Measurements from ENCODE around the gene SCAMP2.
"Not testable (repeated sequence)": the region's sequence is repeated elsewhere in the genome, so short reads cannot be mapped to it uniquely, and the experiment has no call there.

The SCAMP2 gene

DNA sequence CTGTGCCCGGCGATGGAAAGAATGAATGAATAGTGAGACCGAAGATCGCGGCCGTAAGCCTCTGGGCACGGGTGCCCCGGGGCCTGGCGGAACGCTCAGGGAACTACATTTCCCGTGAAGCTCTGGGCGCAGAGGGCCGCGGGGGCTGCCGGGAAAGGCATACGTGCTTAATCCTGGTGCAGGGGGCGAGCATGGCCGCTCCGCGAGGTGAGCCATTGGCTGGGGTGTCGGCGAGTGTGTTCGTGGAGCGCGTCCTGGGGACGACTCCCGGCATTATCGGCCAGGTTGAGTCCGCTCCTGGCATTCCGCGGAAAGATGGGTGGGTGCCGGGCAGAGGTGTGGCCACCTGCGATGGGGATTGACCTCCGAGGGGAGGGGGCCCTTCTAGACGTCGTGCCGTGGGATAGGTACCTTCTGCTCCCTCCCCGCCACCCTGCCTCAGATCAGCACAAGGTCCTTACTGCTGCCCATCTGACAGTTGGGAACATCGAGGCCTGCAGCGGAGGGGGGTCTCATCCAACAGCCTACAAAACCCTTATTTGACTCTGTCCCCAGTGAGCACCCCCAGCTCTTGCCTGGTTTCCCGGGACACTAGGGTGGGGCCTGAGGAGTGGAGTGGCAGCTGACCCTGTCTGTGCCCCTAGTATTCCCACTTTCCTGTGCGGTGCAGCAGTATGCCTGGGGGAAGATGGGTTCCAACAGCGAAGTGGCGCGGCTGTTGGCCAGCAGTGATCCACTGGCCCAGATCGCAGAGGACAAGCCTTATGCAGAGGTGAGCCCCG is 16.9 kb upstream of the SCAMP2 start, which contains the start of gene MPI:
MPI (plus strand) TSS at position 160 of the 782 bp plus-strand sequence; CDS start at position 192, 32 bp downstream.
- peak; percentile 85 for DNase-seq

DNA sequence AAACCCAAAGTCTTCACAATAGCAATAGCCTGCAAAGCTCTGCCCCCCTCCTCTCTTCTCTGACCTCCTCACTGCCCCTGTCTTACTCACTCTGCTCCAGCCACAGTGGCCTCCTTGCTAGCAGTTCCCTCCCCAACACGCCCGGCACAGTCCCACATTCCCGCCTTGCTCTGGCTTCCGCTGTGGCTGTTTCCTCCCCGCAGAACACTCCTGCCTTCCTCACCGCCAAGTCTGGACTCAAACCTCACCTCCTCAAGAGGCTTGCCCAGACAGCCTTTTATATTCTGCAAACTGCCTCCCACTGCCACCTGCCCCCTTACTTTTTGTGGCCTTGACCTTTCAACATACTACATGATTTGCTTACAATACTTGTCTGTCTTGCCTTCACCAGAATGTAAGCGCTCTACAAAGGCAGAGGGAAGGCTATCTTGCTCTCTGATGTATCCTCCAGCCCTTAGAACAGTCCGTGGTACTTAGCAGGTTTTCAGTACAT is 16.3 kb upstream of the SCAMP2 start:
- peak; percentile 24 for DNase-seq

DNA sequence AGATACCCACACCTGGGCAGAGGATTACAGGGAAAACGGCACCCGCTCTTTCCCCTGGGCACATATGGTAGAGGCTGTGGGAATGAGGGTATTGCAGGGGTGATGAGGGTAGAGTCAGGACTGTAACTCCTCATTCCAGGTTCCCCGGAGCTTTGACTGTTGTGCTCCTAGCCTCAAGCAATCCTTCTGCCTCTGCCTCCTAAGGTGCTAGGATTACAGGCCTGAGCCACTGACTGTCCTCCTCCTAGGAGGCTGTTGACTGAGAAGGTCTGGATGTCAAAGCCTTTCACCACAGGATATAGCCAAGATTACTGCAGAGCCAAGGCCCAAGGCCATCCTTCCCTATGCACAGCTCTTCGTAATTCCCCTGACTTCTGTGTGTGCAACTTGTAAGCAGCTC is 15.6 kb upstream of the SCAMP2 start:
- no peak for DNase-seq

DNA sequence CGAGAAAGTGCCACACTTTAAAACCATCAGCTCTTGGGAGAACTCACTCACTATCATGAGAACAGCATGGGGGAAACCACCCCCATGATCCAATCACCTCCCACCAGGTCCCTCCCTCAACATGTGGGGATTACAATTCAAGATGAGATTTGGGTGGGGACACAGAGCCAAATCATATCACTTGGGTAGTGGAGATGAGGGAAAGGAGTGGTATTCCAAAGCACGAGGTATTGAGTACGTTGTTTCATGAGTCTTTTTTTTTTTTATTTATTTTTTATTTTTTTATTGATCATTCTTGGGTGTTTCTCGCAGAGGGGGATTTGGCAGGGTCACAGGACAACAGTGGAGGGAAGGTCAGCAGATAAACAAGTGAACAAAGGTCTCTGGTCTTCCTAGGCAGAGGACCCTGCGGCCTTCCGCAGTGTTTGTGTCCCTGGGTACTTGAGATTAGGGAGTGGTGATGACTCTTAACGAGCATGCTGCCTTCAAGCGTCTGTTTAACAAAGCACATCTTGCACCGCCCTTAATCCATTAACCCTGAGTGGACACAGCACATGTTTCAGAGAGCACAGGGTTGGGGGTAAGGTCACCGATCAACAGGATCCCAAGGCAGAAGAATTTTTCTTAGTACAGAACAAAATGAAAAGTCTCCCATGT is 14.5 kb upstream of the SCAMP2 start:
- not testable (repeated sequence) for DNase-seq

- DNase-seq = no peak
Measured at GRCh38 chr15:74885461-74885860, 12.3 kb upstream of the SCAMP2 start.

DNA sequence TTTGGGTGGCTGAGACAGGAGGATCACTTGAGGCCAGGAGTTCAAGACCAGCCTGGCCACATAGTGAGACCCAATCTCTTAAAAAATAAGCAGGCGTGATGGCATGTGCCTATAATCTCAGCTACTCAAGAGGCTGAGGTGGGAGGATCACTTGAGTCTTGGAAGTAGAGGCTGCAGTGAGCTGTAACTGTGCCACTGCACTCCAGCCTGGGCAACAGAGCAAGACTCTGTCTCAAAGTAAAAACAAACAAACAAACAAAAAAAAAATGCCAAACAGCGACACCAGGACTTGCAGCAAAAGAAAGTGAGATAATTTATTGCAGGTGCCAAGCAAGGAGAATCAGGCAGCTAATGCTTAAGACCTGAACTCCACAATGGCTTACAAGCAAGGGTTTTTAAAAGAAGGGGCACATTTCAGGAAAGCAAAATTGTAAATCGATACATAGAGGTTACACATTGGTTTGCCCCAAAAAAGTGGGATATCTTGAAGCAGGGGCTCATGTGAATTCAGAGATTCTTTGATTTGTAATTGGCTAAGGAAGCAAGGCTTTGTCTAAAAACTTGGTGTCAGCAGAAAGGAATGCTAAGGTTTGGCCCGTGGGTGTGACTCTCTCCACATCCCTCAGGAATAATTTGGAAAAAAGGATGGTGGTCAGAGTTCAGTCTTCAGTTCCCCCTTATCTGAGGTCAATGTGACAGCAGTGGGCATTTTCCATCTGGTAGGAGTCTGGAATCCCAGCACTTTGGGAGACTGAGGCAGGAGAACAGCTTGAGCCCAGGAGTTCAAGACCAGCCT is 11.5 kb upstream of the SCAMP2 start:
- no peak for DNase-seq

DNA sequence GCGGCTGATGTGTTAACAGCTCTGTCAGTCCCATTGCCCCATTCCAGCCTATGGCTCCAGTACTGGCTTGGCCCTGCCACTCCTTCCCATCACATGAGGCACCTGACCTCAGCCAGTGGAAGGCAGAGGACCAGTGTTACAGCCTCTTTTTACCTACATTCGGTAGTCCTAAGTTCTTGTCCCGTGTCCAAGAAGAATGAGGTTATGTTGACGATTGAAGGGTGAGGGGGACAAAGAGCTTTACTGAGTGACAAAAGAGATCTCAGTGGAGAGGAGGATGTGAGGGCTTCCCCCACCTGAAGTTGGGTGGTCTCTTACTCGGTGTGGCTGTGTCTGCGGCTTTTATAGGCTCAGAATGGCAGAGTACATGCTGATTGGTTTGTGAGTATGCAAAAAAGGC is 9.4 kb upstream of the SCAMP2 start:
- no peak for DNase-seq

DNA sequence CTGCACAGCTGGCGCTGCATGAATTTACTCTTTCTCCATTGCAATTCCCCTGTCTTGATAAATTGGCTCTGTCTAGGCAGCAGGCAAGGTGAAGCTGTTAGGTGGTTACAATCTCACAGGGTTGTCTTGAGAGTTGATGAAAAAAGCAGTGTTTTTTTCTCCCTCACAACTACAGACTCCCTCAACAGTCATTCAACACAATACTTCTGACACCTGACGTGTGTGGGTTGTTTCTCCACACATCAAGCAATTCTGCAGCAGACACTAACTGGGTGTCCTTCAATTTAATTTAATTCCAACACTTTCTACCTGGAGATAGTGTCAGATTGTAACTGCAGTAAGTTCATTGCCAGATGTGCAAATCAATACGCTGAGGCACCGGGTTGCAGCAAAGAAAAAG is 5.1 kb upstream of the SCAMP2 start:
- no peak for DNase-seq

DNA sequence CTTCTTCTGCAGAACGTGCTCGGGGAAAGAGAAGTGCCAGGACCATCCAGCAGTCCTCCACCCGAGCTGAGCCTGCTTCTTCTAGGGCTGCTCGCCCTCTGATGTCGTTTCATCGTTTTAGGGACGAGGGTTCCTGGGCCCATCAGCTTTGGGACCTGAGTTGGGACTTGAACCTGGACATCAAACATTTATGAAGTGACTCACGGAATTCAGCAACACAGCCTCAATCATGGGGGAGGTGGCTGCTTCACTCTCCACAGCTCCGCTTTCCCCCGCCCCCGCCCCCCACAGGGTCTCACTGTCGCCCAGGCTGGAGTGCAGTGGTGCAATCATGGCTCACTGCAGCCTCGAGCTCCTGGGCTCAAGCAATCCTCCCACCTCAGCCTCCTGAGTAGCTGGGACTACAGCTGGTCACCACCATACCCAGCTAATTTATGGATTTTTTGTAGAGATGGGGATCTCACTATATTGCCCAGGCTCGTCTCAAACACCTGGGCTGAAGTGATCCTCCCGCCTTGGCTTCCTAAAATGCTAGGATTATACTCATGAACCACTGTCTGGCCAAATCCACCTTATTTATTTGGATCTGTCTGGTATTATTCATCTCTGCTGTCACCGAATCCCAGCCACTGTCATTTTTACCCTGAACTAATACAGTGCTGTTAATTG is 725 bp upstream of the SCAMP2 start:
- DNase-seq = peak; percentile 25

GRCh38 chr15:74872702-74873035 is 496 bp downstream of the SCAMP2 start:
- no peak for DNase-seq

- DNase-seq = no peak
Measured at GRCh38 chr15:74870436-74871215, 2.5 kb downstream of the SCAMP2 start.

DNA sequence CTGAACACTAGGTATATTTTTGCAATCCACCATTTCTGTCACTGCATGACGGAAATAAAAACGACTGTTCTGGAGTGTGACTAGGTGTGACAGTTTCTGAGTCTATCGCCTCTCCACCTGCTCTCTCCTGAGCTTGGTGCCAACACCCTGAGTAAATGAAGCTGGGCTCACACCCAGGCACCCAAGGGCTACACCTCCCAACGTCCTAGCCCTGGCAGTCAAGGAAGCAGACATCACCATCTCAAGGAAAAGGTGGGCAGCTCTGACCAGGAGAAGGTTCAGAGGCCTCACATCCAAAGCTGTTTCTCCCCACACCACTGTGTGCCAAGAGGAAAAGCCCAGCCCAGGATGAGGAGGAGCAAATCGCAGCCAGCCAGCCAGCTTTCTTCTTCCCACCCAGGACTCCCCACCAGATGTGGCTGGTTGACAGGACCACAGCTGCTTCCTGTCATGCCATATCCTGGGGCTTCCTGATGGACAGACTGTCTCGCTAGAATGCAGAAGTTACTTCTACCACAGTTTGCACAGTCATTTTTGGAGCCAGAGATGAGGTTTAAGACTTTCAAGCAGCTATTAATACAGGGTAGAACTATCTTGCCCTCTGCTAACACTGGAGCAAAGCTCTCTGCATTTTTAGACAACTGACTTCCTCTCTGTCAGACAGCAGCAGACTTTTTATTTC is 3.3 kb downstream of the SCAMP2 start:
- peak; percentile 27 for DNase-seq

DNA sequence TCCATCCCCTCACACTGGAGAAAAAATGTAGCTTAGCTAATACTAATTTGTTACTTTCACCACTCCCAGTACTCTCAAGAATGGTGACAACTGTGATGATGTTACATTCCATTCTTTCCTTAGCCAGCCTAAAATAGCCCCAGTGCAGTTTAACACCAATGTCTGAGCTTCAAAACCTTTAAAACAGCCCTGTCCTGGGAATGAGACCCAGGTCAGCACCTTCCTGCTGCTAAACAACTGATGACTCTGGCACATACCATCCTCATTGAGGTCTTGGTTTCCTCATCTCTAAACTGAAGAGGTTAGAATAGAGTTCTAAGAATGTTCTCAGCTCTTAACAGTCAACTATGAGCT is 3.8 kb downstream of the SCAMP2 start:
- DNase-seq = no peak

GRCh38 chr15:74868059-74868458 is 5.1 kb downstream of the SCAMP2 start:
- peak; percentile 29 for DNase-seq

DNA sequence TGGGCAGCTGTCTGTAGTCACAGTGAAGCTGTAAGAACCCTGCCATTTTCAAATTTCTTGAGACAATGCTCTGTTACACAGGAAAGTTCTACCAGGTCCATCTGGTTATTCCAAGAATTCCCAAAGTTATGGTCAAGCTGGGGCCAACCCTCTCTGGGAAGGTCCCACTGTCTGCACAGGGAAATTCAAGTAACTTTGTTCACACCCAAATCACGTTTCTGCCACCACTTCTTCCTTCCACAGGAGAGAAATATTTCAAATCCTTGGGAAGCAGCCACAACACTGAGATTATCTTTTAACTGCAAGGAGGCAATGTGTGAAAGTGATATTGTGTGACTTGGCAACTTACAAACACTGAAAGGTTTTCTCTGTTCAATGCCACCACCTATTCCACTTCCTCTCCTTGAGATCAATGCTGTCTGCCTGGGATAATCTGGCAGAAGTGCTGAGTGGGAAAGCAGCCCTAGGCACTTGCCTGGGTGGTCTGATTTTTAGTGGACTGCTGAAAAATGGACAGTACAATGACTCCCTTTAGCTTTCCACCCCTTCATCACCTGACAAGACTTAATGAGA is 5.6 kb downstream of the SCAMP2 start:
- no peak for DNase-seq

- no peak for DNase-seq
Measured at GRCh38 chr15:74866090-74866489, 7.1 kb downstream of the SCAMP2 start.

- DNase-seq = no peak
Measured at GRCh38 chr15:74865316-74865715, 7.8 kb downstream of the SCAMP2 start.

DNA sequence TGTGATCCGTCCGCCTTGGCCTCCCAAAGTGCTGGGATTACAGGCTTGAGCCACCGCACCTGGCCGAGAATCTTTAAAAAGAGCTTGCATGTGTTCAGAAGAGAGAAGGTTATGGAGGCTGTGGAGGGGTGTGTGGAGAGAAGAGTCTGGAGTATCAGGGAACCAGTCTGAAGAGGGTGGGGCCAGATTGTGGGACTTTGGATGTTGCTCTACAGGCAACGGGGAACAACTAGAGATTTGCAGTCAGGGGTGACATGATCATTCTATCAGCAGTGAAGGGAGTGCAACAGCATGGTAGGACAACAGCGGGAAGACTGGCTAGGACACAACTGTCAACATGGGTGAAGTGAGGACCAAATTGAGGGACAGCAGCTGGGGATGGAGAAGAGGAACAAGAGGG is 8.9 kb downstream of the SCAMP2 start:
- no peak for DNase-seq

DNA sequence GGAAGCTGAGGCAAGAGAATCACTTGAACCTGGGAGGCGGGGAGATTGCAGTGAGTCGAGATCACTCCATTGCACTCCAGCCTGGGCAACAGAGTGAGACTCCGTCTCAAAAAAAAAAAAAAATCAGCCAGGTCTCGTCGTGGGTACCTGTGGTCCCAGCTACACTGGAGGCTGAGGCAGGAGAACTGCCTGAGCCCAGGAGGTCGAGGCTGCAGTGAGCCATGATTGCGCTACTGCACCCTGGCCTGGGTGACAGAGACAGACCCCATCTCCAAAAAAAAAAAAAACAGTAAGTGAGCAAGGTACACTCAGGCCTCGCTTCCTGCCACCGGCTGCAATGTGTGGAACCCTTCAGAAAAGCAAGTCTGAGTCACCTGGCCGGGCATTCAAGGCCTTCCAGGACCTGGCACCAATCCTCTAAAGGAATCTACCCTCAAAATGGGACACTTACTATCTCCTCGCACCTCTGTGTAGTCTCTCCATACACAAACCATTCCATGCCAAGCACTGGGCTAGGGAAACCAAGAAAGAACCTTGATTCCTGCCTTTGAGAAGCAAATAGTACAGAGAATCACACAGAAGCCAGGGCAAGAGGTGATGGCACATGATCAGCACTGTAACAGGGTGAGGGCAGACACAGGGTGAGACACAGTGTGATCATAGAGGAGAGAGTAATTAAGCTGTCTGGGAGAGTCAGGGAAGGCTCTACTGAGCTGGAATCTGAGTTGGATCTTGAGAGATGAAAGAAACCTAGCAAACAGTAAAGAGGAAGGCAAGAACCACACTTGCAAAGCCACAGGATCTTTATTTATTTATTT is 9.7 kb downstream of the SCAMP2 start:
- DNase-seq = peak; percentile 47

GRCh38 chr15:74858369-74858740 is 14.8 kb downstream of the SCAMP2 start:
- no peak for DNase-seq

All from CD4-positive, alpha-beta T cell treated with Interleukin-6 for 4 hours (primary cell).